IMR-90 (cell line): ENCODE results near the gene DENND1A. TPM values are rescaled to one million over a fixed set of nuclear protein-coding genes. Genes with fewer than 3 reads are reported as not detected.

Experiments used
- ATAC-seq: fragments of 200-7000 bp; cut with Tn5 transposase; 2 replicates; pipeline ENCODE4 v1.9.1; 2020; ENCODE audit warnings: low read depth, mild to moderate bottlenecking, moderate library complexity
- BruUV-seq: library from RNA; stranded (reverse); fragments of 400-500 nt; replicated peaks from 2 replicates; lab custom pipeline; 2021; lab: Mats Ljungman, UMichigan
- CTCF ChIA-PET: fragments of 300-600 bp; formaldehyde crosslinking; extraction: SDS; loops from one replicate; lab custom pipeline; 2021; ENCODE audit warnings: antibody characterized with exemption; lab: Yijun Ruan, JAX
- POLR2A ChIA-PET: fragments of 300-600 bp; sonication (Branson Sonifier 250); formaldehyde crosslinking; loops from one replicate; lab custom pipeline; 2022; ENCODE audit warnings: antibody characterized with exemption; ENCODE audit not compliant: unreplicated experiment; lab: Charles Lee
- DNase-seq: peaks from one replicate; pipeline ENCODE4 v3.0.0; 2013
- H2AFZ ChIP-seq: replicated peaks from 2 replicates; pipeline ENCODE3; 2013; ENCODE audit warnings: low read length, mild to moderate bottlenecking; ENCODE audit not compliant: poor library complexity
- H2AK5ac ChIP-seq: 2 replicates; pipeline ENCODE4 v1.6.1; 2013; ENCODE audit warnings: low read depth, low read length, inconsistent platforms
- H2AK9ac ChIP-seq: replicated peaks from 2 replicates; pipeline ENCODE3; 2013; ENCODE audit warnings: mild to moderate bottlenecking, low read depth, low read length, moderate library complexity; ENCODE audit not compliant: poor library complexity
- H2BK120ac ChIP-seq: 2 replicates; pipeline ENCODE4 v1.6.1; 2013; ENCODE audit warnings: low read depth, low read length, inconsistent platforms
- H2BK15ac ChIP-seq: 3 replicates; pipeline ENCODE4 v1.6.1; 2013; ENCODE audit warnings: low read depth, low read length, inconsistent platforms
- H2BK20ac ChIP-seq: 2 replicates; pipeline ENCODE4 v1.6.1; 2013; ENCODE audit warnings: low read depth, mild to moderate bottlenecking, inconsistent platforms, low read length, moderate library complexity
- H2BK5ac ChIP-seq: 2 replicates; pipeline ENCODE4 v1.6.1; 2013; ENCODE audit warnings: mild to moderate bottlenecking, low read depth, low read length, inconsistent platforms; ENCODE audit not compliant: poor library complexity, severe bottlenecking
- H3K14ac ChIP-seq: replicated peaks from 2 replicates; pipeline ENCODE4 v1.6.1; 2013; ENCODE audit warnings: low read depth, low read length, inconsistent platforms
- H3K18ac ChIP-seq: 2 replicates; pipeline ENCODE4 v1.6.1; 2013; ENCODE audit warnings: low read depth, low read length, control low read depth
- H3K23ac ChIP-seq: 2 replicates; pipeline ENCODE4 v1.6.1; 2013; ENCODE audit warnings: low read depth, low read length, inconsistent platforms
- H3K27ac ChIP-seq: 2 replicates; pipeline ENCODE4 v1.5.1; 2013; ENCODE audit warnings: mild to moderate bottlenecking, control low read depth, low read length; ENCODE audit not compliant: insufficient read depth
- H3K27me3 ChIP-seq: 2 replicates; pipeline ENCODE4 v1.6.1; 2013; ENCODE audit warnings: low read length; ENCODE audit not compliant: control insufficient read depth, insufficient read depth
- H3K36me3 ChIP-seq: 2 replicates; pipeline ENCODE4 v1.6.1; 2013; ENCODE audit warnings: low read length, mixed read lengths; ENCODE audit not compliant: control insufficient read depth, insufficient read depth
- H3K4ac ChIP-seq: 2 replicates; pipeline ENCODE4 v1.6.1; 2013; ENCODE audit warnings: low read depth, low read length, inconsistent platforms
- H3K4me1 ChIP-seq: 2 replicates; pipeline ENCODE4 v1.6.1; 2013; ENCODE audit warnings: low read length, mixed read lengths; ENCODE audit not compliant: control insufficient read depth, insufficient read depth
- H3K4me2 ChIP-seq: 2 replicates; pipeline ENCODE4 v1.6.1; 2013; ENCODE audit warnings: low read depth, mild to moderate bottlenecking, control low read depth, low read length, moderate library complexity
- H3K4me3 ChIP-seq: 2 replicates; pipeline ENCODE4 v1.5.1; 2013; ENCODE audit warnings: low read depth, mild to moderate bottlenecking, control low read depth, low read length, moderate library complexity; ENCODE audit not compliant: insufficient read depth
- H3K56ac ChIP-seq: 2 replicates; pipeline ENCODE4 v1.6.1; 2013; ENCODE audit warnings: low read length, inconsistent platforms; ENCODE audit not compliant: insufficient read depth; ENCODE audit errors: extremely low read depth
- H3K79me1 ChIP-seq, 2 experiments: 2 replicates each; pipeline ENCODE4 v1.6.1; 2013; ENCODE audit warnings: low read length in 2 of 2, inconsistent platforms in 1 of 2, low read depth in 1 of 2
- H3K9ac ChIP-seq: 2 replicates; pipeline ENCODE4 v1.6.1; 2013; ENCODE audit warnings: low read depth, low read length, control low read depth
- H3K9me1 ChIP-seq: 2 replicates; pipeline ENCODE4 v1.6.1; 2013; ENCODE audit warnings: low read length, inconsistent platforms; ENCODE audit not compliant: insufficient read depth
- H3K9me3 ChIP-seq: 2 replicates; pipeline ENCODE4 v1.6.1; 2013; ENCODE audit warnings: low read length; ENCODE audit not compliant: control insufficient read depth, insufficient read depth
- H4K20me1 ChIP-seq: 2 replicates; pipeline ENCODE4 v1.6.1; 2013; ENCODE audit warnings: low read length, inconsistent platforms; ENCODE audit not compliant: insufficient read depth
- H4K5ac ChIP-seq: 2 replicates; pipeline ENCODE4 v1.6.1; 2013; ENCODE audit warnings: mild to moderate bottlenecking, low read depth, low read length, control low read depth
- H4K8ac ChIP-seq, 2 experiments: 2 replicates each; pipeline ENCODE4 v1.6.1; 2013; ENCODE audit warnings: low read depth in 2 of 2, low read length in 2 of 2, control low read depth in 1 of 2, inconsistent platforms in 1 of 2
- H4K91ac ChIP-seq: 2 replicates; pipeline ENCODE4 v1.6.1; 2013; ENCODE audit warnings: low read depth, low read length, inconsistent platforms; ENCODE audit not compliant: insufficient read depth
- CEBPB ChIP-seq: IDR thresholded peaks from 2 replicates; pipeline ENCODE4 v1.6.1; 2012; ENCODE audit warnings: low read depth, low read length, improper control_type of control experiment
- FOS ChIP-seq: fragments of 150-350 bp; IDR thresholded peaks from 2 replicates; pipeline ENCODE4 v1.6.1; 2016; ENCODE audit warnings: low read depth, low read length
- MAFK ChIP-seq: IDR thresholded peaks from 2 replicates; pipeline ENCODE4 v1.6.1; 2012; ENCODE audit warnings: low read depth, low read length, improper control_type of control experiment
- MXI1 ChIP-seq: IDR thresholded peaks from 2 replicates; pipeline ENCODE4 v1.6.1; 2012; ENCODE audit warnings: low read depth, mild to moderate bottlenecking, low read length, moderate library complexity, borderline replicate concordance
- NFE2L2 ChIP-seq: fragments of 150-350 bp; IDR thresholded peaks from 2 replicates; pipeline ENCODE4 v1.6.1; 2016; ENCODE audit warnings: low read depth, mild to moderate bottlenecking, low read length
- RCOR1 ChIP-seq: IDR thresholded peaks from 2 replicates; pipeline ENCODE4 v1.6.1; 2012; ENCODE audit warnings: mild to moderate bottlenecking, low read length, improper control_type of control experiment; ENCODE audit not compliant: insufficient replicate concordance
- WGBS, 2 experiments: methylation state at CpG; one replicate each; pipeline versions ENCODE4 v1.1.5 to v1.1.7; 2013; ENCODE audit warnings: missing lambda C conversion rate in 2 of 2; ENCODE audit not compliant: insufficient read length in 1 of 2; ENCODE audit errors: extremely low coverage in 2 of 2; 5-methylcytosine and 5-hydroxymethylcytosine counted together
- dilution Hi-C: fragments of 300-500 bp; cut with HindIII; formaldehyde crosslinking; loops from one replicate; pipeline ENCODE4 v1.14.3; 2018; ENCODE audit warnings: low sequenced_read_pairs; ENCODE audit not compliant: unreplicated experiment
- in situ Hi-C: fragments of 300-500 bp; cut with MboI; formaldehyde crosslinking; loops from 3 replicates; pipeline ENCODE4 v1.14.3; 2019; ENCODE audit warnings: low sequenced_read_pairs, inconsistent platforms, mixed read lengths
- intact Hi-C: fragments of 100-400 bp; cut with micrococcal nuclease; formaldehyde crosslinking; loops from 2 replicates; pipeline ENCODE4 v1.10.0; 2022
- polyA plus RNA-seq, 3 experiments: library from polyadenylated mRNA; depleted of rRNA; stranded (reverse); fragments of >200 nt; gene quantifications; 2 replicates each; pipeline ENCODE4 v1.2.3, GENCODE V29; 2012; ENCODE audit warnings: low replicate concordance in 1 of 3
- total RNA-seq: library from RNA; depleted of rRNA; stranded (reverse); fragments of >200 nt; gene quantifications from 2 replicates; pipeline ENCODE4 v1.2.3, GENCODE V29; 2012
- TF ChIP-seq, protein P1 (sequence below): fragments of 150-350 bp; IDR thresholded peaks from 2 replicates; pipeline ENCODE4 v1.6.1; 2016; ENCODE audit warnings: low read depth, mild to moderate bottlenecking, low read length, moderate library complexity, borderline replicate concordance
- TF ChIP-seq, protein P2 (sequence below): conservative IDR thresholded peaks from 2 replicates; pipeline ENCODE4 v1.5.1; 2012; ENCODE audit warnings: mild to moderate bottlenecking, low read depth, low read length, improper control_type of control experiment

Gene DENND1A
- total and polyA plus RNA-seq, 2 of the 4 experiments (the other 2 are of a cell fraction): 21.4 to 27.6 TPM

DNA sequence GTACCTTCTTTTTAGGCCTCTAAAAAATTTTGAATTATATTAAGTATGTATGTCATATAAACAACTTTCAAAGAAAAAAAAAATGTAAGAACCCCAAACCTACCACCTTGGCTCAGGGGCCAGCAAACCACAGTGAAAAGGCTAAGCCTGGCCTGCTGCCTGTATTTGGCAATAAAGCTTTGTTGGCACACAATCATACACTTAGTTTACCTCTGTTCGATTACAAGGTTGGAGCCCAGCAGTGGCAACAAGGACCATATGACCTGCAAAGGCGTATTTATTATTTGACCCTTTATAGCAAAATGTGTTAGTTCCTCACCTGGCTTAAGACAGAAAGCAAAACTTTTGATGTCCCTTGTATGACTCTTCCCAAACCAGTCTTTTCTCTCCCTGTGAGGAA is 282.8 kb downstream of the DENND1A start:
- no peak overlapping the region for H3K9ac ChIP-seq
- TF ChIP-seq, protein P1, sequence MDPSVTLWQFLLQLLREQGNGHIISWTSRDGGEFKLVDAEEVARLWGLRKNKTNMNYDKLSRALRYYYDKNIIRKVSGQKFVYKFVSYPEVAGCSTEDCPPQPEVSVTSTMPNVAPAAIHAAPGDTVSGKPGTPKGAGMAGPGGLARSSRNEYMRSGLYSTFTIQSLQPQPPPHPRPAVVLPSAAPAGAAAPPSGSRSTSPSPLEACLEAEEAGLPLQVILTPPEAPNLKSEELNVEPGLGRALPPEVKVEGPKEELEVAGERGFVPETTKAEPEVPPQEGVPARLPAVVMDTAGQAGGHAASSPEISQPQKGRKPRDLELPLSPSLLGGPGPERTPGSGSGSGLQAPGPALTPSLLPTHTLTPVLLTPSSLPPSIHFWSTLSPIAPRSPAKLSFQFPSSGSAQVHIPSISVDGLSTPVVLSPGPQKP: no peak
- TF ChIP-seq MXI1: no peak
- TF ChIP-seq, protein P2, sequence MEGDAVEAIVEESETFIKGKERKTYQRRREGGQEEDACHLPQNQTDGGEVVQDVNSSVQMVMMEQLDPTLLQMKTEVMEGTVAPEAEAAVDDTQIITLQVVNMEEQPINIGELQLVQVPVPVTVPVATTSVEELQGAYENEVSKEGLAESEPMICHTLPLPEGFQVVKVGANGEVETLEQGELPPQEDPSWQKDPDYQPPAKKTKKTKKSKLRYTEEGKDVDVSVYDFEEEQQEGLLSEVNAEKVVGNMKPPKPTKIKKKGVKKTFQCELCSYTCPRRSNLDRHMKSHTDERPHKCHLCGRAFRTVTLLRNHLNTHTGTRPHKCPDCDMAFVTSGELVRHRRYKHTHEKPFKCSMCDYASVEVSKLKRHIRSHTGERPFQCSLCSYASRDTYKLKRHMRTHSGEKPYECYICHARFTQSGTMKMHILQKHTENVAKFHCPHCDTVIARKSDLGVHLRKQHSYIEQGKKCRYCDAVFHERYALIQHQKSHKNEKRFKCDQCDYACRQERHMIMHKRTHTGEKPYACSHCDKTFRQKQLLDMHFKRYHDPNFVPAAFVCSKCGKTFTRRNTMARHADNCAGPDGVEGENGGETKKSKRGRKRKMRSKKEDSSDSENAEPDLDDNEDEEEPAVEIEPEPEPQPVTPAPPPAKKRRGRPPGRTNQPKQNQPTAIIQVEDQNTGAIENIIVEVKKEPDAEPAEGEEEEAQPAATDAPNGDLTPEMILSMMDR: no peak
- TF ChIP-seq RCOR1: no peak
- no peak for TF ChIP-seq FOS
- no peak for TF ChIP-seq NFE2L2
- no peak for TF ChIP-seq MAFK
- TF ChIP-seq CEBPB: no peak
- BruUV-seq: no TSS peak
- H3K14ac ChIP-seq: no peak overlapping the region
- H3K27me3 ChIP-seq: no peaks in the 10 kb centered on the region
- no peak overlapping the region for H3K4me3 ChIP-seq
- CTCF ChIA-PET: no interaction called here
- H2AK9ac ChIP-seq: no peak overlapping the region
- H3K9me3 ChIP-seq: no peaks in the 10 kb centered on the region
- POLR2A ChIA-PET: no interaction called here
- H3K36me3 ChIP-seq: peaks cover 2% of the 10 kb centered on the region; the same call in 1 of the 2 replicates
- no peak overlapping the region for H2BK120ac ChIP-seq
- H3K4ac ChIP-seq: no peak overlapping the region
- H3K27ac ChIP-seq: no peak overlapping the region
- in situ Hi-C loops: no loop called here
- no peak overlapping the region for H3K23ac ChIP-seq
- no peak overlapping the region for H2BK20ac ChIP-seq
- WGBS, 2 experiments: 65% methylated on average over 2 of the region's 2 CpGs; no CpG with 5 or more reads in 1 of the 2 experiments
- H3K79me1 ChIP-seq: no peaks in the 10 kb centered on the region; a peak in 1 of 4 replicates
- no peak overlapping the region for H2BK15ac ChIP-seq
- ATAC-seq (no peak), DNase-seq (no peak)
- H4K91ac ChIP-seq: no peak overlapping the region
- intact Hi-C loops: no loop called here
- H3K9me1 ChIP-seq: no peaks in the 10 kb centered on the region
- no peak overlapping the region for H4K8ac ChIP-seq
- H4K5ac ChIP-seq: no peak overlapping the region
- dilution Hi-C loops: no loop called here
- no peak overlapping the region for H2AK5ac ChIP-seq
- no peak overlapping the region for H3K18ac ChIP-seq
- no peak overlapping the region for H3K4me2 ChIP-seq
- no peaks in the 10 kb centered on the region for H4K20me1 ChIP-seq
- no peak overlapping the region for H2BK5ac ChIP-seq
- H3K4me1 ChIP-seq: no peaks in the 10 kb centered on the region; the same call in 1 of the 2 replicates
- H2AFZ ChIP-seq: no peak overlapping the region
- no peak overlapping the region for H3K56ac ChIP-seq
